Vagina (tissue), 2 donors: ENCODE results near the gene KMT5C.

Source experiments
- POLR2A ChIP-seq, 2 donors: fragments of 450-650 bp; IDR thresholded peaks; one replicate each; pipeline ENCODE4 v1.6.1; 2017; ENCODE audit warnings: antibody characterized with exemption in 2 of 2, mild to moderate bottlenecking in 2 of 2, moderate library complexity in 2 of 2
- TF ChIP-seq, protein P1 (sequence below), 3 experiments: fragments of 450-650 bp in 2 of 3; fragments of 200-600 bp in 1 of 3; sonication (generic) in 1 of 3; IDR thresholded peaks; one replicate each; pipeline ENCODE4 v1.5.1; 2017 to 2019; ENCODE audit warnings: antibody characterized with exemption in 3 of 3, mild to moderate bottlenecking in 2 of 3, moderate library complexity in 2 of 3

DNA sequence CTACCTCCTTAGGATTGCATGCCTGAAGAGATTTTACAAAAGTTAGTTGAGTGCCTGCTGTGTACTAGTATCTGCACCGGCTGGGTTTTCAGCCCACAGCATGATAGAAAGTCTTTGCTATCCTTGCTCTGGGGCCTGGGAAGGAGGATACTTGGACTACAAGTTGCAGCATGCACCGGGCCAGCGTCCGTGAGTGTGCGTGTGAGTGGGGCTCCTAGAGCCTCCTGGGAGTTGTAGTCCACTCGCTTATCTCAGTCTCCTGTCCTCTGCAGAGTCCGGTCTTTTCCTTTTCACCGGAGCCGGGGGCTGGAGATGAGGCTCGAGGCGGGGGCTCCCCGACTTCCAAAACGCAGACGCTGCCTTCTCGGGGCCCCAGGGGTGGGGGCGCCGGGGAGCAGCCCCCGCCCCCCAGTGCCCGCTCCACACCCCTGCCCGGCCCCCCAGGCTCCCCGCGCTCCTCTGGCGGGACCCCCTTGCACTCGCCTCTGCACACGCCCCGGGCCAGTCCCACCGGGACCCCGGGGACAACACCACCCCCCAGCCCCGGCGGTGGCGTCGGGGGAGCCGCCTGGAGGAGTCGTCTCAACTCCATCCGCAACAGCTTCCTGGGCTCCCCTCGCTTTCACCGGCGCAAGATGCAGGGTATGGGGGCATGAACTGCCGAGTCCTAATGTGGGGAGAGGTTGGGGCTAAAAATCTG lies 35.2 kb upstream of the KMT5C start:
- TF ChIP-seq, protein P1, sequence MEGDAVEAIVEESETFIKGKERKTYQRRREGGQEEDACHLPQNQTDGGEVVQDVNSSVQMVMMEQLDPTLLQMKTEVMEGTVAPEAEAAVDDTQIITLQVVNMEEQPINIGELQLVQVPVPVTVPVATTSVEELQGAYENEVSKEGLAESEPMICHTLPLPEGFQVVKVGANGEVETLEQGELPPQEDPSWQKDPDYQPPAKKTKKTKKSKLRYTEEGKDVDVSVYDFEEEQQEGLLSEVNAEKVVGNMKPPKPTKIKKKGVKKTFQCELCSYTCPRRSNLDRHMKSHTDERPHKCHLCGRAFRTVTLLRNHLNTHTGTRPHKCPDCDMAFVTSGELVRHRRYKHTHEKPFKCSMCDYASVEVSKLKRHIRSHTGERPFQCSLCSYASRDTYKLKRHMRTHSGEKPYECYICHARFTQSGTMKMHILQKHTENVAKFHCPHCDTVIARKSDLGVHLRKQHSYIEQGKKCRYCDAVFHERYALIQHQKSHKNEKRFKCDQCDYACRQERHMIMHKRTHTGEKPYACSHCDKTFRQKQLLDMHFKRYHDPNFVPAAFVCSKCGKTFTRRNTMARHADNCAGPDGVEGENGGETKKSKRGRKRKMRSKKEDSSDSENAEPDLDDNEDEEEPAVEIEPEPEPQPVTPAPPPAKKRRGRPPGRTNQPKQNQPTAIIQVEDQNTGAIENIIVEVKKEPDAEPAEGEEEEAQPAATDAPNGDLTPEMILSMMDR (IDR thresholded peaks at IDR 0.05) = no peak
- TF ChIP-seq POLR2A (IDR thresholded peaks at IDR 0.05) = no peak
